Osteocyte (in vitro differentiated cells): Measurements from ENCODE around the gene CRYGS. TPM values are rescaled to one million over a fixed set of nuclear protein-coding genes. Genes with fewer than 3 reads are reported as not detected.

Experiments used
- DNase-seq: peaks from one replicate; pipeline ENCODE4 v3.0.0; 2021; ENCODE audit warnings: mixed read lengths; ENCODE audit not compliant: unreplicated experiment; ENCODE audit errors: extremely low spot score
- H3K27ac Mint-ChIP-seq: one replicate; pipeline ENCODE4 v1.8.0; 2021; ENCODE audit warnings: mild to moderate bottlenecking, mixed read lengths; ENCODE audit not compliant: unreplicated experiment
- H3K27me3 Mint-ChIP-seq: one replicate; pipeline ENCODE4 v1.8.0; 2021; ENCODE audit warnings: mixed read lengths; ENCODE audit not compliant: unreplicated experiment
- H3K36me3 Mint-ChIP-seq: one replicate; pipeline ENCODE4 v1.8.0; 2021; ENCODE audit warnings: mixed read lengths; ENCODE audit not compliant: unreplicated experiment
- H3K4me1 Mint-ChIP-seq: one replicate; pipeline ENCODE4 v1.8.0; 2021; ENCODE audit warnings: mixed read lengths; ENCODE audit not compliant: unreplicated experiment
- H3K4me3 Mint-ChIP-seq: one replicate; pipeline ENCODE4 v1.8.0; 2021; ENCODE audit warnings: mild to moderate bottlenecking, moderate library complexity, mixed read lengths; ENCODE audit not compliant: unreplicated experiment
- H3K9me3 Mint-ChIP-seq: one replicate; pipeline ENCODE4 v1.8.0; 2021; ENCODE audit warnings: mixed read lengths; ENCODE audit not compliant: unreplicated experiment
- CTCF ChIP-seq: fragments of 200-600 bp; sonication (generic); IDR thresholded peaks from 2 replicates; pipeline ENCODE4 v1.5.0; 2021; ENCODE audit warnings: antibody characterized with exemption, mild to moderate bottlenecking, moderate library complexity
- total RNA-seq: library from RNA; stranded (reverse); gene quantifications from 2 replicates; pipeline ENCODE4 v1.2.1, GENCODE V29; 2021

Gene CRYGS
- total RNA-seq, 1 donor from 2014 or later: 3.9 TPM

DNA sequence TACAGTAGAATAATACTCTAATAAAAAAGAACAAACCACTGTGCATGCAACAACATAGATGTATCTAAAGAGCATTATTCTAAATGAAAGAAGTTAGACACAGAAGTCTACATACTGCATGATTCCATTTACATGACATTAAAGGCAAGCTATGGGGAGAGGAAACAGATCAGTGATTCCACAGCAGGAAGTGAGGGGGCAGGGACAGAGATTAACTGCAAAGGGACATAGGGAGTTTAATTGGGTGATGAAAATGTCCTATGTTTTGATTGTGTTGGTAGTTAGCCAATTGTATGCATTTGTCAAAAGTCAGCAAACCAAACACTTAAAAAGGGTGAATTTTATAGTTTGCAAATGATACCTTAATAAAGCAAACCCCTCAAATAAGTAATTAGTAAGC is 13.8 kb downstream of the CRYGS start:
- DNase-seq: no peak
- Mint-ChIP-seq H3K4me1 (no peaks in the 10 kb centered on the region), H3K27me3 (peaks cover 12% of the 10 kb centered on the region), H3K36me3 (no peaks in the 10 kb centered on the region), H3K9me3 (peaks cover 3% of the 10 kb centered on the region), H3K4me3 (no peak overlapping the region), H3K27ac (no peak overlapping the region)
- no peak for TF ChIP-seq CTCF

- Mint-ChIP-seq H3K27ac (no peak overlapping the region), H3K36me3 (no peaks in the 10 kb centered on the region), H3K27me3 (peaks cover 17% of the 10 kb centered on the region), H3K4me1 (no peaks in the 10 kb centered on the region), H3K4me3 (no peak overlapping the region), H3K9me3 (peaks cover 3% of the 10 kb centered on the region)
- DNase-seq: no peak
- no peak for TF ChIP-seq CTCF
Observed at GRCh38 chr3:186529201-186529999, 14.8 kb downstream of the CRYGS start.

GRCh38 chr3:186526256-186526606 is 17.9 kb downstream of the CRYGS start:
- Mint-ChIP-seq H3K4me1 (no peaks in the 10 kb centered on the region), H3K9me3 (no peaks in the 10 kb centered on the region), H3K4me3 (no peak overlapping the region), H3K27me3 (peaks cover 32% of the 10 kb centered on the region), H3K36me3 (no peaks in the 10 kb centered on the region), H3K27ac (no peak overlapping the region)
- TF ChIP-seq CTCF: no peak
- no peak for DNase-seq

DNA sequence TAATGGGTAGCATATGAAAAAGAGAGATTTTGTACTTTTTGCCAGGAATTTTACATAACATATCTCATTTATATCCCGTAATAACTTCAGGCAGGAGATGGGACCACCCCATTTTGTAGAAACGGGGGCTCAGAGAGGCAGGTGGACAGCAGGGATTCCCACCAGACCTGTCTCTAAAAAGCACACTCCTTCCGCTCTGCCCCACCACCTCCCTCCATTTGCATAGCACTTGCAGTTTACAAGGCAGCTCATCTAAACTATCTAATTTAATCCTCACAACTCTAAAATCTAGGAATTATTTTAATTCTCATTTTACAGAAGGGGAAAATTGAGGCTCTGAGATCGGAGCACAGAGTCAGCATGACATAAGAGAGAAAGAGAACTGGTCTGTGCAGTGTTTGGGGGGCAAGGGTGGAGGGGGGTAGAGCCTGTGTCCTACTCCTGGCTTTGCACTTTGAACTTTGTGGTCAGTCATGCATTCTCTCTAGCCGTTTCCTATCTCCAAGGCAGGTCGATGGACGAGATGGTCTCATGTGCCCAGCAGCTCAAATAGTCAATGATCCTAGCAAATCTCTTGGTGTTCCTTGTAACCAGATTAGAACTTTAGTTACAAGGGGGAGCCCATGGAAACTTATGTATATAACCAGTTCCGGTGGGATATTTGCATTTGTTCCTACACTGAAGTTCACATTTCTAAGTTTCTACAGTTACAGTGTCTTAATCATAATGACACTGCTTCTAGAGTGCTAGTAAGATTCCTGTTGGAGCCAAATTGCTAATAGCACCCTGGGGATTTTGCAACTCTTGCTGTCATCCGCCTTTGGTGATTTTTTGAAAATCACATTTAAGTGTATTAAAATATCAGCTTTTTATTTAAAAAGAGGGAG is 18.6 kb downstream of the CRYGS start:
- H3K4me1 Mint-ChIP-seq: no peaks in the 10 kb centered on the region
- TF ChIP-seq CTCF: no peak
- no peaks in the 10 kb centered on the region for H3K9me3 Mint-ChIP-seq
- no peak overlapping the region for H3K4me3 Mint-ChIP-seq
- DNase-seq: no peak
- peaks cover 32% of the 10 kb centered on the region for H3K27me3 Mint-ChIP-seq
- no peaks in the 10 kb centered on the region for H3K36me3 Mint-ChIP-seq
- H3K27ac Mint-ChIP-seq: no peak overlapping the region

- no peak overlapping the region for H3K27ac Mint-ChIP-seq
- H3K4me3 Mint-ChIP-seq: no peak overlapping the region
- no peaks in the 10 kb centered on the region for H3K4me1 Mint-ChIP-seq
- no peaks in the 10 kb centered on the region for H3K9me3 Mint-ChIP-seq
- no peak for DNase-seq
- peaks cover 32% of the 10 kb centered on the region for H3K27me3 Mint-ChIP-seq
- TF ChIP-seq CTCF: no peak
- no peaks in the 10 kb centered on the region for H3K36me3 Mint-ChIP-seq
Observed at GRCh38 chr3:186524616-186525015, 19.6 kb downstream of the CRYGS start.
